HG02798 (cell line): Measurements from ENCODE around the gene NETO1.

ENCODE experiments used
- ATAC-seq: cut with Tn5 transposase; IDR thresholded peaks from one replicate; pipeline ENCODE4 v1.9.1; 2021; ENCODE audit warnings: mild to moderate bottlenecking; ENCODE audit not compliant: unreplicated experiment, poor library complexity

Gene NETO1, protein sequence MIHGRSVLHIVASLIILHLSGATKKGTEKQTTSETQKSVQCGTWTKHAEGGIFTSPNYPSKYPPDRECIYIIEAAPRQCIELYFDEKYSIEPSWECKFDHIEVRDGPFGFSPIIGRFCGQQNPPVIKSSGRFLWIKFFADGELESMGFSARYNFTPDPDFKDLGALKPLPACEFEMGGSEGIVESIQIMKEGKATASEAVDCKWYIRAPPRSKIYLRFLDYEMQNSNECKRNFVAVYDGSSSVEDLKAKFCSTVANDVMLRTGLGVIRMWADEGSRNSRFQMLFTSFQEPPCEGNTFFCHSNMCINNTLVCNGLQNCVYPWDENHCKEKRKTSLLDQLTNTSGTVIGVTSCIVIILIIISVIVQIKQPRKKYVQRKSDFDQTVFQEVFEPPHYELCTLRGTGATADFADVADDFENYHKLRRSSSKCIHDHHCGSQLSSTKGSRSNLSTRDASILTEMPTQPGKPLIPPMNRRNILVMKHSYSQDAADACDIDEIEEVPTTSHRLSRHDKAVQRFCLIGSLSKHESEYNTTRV

DNA sequence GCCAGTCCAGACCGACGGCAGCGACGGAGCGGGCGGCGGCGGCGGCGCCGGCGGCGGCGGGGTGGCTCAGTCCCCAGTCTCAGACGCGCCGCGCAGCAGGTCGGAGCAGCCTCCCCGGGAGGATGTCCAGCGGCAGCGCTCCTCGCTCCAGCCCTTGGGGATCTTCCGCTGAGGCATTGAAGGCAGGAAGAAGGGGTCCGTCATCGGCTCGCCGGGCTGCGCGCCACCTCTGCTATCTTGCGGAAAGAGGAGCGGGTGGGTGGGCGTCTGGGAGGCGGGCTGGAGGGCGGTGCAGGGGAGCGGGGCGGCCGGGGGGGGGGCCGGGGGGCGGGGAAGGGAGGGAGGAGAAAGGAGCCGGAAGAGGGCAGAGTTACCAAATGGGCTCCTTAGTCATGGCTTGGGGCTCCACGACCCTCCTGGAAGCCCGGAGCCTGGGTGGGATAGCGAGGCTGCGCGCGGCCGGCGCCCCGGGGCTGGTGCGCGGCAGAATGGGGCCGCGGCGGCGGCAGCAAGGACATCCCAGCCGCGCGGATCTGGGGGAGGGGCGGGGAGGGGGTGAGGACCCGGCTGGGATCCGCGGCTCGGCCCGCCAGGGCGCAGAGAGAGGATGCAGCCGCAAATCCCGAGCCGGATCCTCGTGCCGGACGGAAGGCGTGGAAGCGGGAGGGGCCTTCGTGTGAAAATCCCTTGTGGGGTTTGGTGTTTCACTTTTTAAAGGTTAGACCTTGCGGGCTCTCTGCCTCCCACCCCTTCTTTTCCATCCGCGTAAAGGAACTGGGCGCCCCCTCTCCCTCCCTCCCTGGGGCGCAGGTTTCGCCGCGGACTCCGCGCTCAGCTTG lies at the start of gene NETO1:
Gene NETO1 (minus strand): TSS at position 242 of the 839 bp plus-strand sequence. CDS start 696 bp downstream, outside the sequence.
- ATAC-seq, result peak; percentile 24

DNA sequence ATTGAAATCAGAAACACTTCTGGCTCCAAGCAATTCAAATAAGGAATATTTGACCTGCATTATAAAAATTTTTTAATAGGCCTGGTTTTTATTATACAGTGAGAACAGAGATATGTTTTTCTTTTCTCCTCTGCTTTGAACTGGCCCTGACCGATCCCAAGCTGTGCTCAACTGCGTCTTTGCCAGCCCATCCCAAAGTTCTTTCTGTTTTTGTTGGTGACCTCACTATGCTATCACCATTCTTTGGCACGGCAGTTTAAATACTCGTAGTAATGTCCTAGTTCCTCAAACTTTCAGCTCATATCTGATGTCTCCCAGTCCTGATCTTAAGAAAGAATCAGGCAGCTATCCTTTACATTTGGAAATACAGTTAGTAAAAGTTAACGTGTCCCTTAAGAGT lies 42.3 kb upstream of the NETO1 start:
- ATAC-seq, result no peak

DNA sequence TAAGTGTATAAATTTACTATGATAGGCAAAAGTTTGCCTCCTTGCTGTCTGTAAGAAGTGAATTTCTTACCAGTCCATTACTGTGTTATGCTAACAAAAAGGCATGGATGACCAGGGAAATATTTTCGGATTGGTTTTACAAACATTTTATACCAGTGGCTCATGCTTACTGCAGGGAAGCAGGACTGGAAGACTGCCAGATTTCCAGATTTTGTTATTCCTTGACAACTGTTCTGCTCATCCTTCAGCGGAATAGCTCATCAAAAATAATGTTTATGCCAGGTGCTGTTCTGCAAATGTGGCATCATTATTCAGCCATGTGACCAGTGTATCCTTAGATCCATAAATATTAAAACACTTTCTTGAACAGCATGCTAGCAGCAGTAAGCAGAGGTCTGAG lies 40.4 kb upstream of the NETO1 start:
- no peak for ATAC-seq

DNA sequence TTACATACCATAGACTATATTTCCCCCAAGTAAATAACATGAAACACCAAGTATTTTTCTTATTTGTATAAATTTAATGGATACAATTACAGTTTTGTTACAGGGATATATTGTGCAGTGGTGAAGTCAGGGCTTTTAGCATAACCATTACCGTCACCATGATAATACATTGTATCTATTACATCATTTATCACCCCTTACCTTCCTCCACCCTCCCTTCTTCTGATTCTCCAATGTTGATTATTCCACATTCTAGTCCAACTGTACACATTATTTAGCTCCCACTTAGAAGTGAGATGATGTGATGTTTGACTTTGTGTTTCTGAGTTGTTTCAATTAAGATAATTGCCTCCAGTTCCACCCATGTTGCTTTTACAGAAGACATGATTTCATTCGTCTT lies 35.2 kb upstream of the NETO1 start:
- ATAC-seq, result no peak

DNA sequence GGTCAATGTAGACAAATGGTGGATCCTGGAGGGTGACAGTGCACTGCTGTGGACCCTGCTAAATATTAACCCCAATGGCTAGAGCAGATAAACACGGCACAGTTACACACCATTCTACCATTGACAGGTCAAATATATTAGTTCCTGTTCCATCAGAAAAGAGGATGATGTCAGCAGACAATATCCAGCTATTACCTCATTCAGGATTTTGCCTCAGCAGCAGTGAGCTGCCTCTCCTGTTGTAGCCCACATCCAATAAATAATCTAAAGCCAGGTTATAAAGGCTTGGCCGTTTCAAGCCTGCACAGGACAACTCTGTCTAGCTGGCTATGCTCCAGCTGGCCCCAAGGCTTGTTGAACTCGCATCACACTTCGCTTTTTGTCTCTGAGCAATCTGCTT lies 31.6 kb upstream of the NETO1 start:
- ATAC-seq, result no peak

DNA sequence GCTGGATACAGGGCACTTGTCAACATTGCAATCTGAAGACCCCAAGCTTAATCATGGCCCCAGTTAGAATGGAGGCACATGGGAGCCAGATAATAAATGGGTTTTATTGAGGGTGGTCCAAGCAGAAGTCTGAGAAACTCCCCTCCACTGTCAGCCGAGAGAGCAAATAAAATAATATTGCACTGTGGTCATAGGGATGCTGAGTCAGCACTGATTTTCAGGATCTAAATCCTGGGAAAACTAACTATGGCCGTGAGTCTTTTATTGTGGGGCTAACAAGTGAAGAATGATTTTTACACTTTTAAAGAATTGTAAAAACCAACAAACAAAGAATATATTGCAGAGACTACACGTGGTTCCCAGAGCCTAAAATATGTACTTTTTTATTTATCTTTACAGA lies 31.1 kb upstream of the NETO1 start:
- no peak for ATAC-seq

DNA sequence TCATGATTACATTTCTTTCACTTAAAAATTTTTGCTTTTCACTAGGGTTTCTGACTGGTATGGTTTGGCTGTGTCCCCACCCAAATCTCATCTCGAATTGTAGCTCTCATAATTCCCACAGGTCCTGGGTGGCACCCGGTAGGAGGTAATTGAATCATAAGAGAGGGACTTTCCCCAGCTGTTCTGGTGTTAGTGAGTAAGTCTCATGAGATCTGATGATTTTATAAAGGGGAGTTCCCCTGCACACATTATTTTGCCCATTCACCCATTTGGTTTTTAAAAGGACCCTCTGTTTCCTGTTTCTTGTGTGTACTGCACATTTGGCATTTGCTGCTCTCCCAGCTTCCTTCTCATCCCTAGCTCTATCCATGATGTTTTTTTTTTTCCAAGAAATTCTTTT lies 27.8 kb upstream of the NETO1 start:
- ATAC-seq, result no peak

DNA sequence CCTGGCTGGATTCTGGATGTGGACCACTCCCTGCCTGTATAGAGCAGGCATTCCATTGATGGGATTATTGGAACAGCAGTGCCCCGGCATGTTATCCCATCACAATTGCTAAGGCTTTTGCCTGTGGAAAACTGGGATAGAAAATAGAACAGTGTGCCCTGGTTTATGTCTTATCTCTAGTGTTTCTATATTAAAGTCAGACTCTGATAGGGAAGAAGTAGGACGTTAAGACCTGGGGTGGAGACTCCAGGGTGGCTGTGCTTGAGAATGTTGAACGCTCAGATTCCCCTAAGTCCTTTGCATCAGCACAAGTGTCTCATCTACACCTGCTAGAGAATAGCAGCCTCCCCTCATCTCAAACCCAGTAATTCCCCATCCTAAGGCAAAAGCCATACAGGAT lies 10.8 kb upstream of the NETO1 start:
- no peak for ATAC-seq

DNA sequence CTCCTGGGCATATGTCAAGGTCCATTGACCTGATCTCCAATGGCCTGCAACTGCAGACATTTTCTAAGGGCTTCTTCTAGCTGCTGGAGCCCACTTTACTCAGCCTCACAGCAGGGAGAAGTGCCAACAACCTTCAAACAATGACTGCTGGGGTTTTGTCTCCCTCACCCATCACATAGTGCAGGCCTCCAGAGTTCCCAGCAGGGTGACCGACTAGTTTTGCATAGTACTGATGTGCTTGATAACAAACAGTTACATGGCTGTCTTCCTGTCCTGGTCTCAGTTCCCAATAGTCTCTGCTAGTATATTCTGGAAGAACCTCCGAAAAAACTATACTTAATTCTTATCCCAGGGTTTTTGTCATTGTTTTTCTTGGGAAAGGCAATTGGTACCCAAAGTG lies 10.4 kb upstream of the NETO1 start:
- no peak for ATAC-seq

DNA sequence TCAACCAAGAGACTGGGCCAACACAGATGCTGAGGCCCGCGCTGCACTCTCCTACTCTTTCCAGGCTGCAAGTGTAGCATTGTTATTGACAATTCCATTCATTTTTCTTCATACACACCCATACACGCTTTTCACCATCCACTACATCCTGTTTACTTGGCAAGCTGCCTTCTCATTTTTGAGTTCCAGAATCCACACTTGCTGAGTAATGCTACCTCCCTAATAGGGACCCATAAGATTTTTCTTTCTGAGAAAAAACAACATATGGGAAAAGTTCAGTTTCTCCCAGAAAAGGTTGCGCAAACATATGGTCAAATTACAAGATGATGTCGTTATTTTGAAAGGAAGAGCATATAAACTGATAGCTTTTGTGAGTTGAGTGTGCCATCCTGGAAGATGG lies 3.3 kb upstream of the NETO1 start:
- no peak for ATAC-seq

DNA sequence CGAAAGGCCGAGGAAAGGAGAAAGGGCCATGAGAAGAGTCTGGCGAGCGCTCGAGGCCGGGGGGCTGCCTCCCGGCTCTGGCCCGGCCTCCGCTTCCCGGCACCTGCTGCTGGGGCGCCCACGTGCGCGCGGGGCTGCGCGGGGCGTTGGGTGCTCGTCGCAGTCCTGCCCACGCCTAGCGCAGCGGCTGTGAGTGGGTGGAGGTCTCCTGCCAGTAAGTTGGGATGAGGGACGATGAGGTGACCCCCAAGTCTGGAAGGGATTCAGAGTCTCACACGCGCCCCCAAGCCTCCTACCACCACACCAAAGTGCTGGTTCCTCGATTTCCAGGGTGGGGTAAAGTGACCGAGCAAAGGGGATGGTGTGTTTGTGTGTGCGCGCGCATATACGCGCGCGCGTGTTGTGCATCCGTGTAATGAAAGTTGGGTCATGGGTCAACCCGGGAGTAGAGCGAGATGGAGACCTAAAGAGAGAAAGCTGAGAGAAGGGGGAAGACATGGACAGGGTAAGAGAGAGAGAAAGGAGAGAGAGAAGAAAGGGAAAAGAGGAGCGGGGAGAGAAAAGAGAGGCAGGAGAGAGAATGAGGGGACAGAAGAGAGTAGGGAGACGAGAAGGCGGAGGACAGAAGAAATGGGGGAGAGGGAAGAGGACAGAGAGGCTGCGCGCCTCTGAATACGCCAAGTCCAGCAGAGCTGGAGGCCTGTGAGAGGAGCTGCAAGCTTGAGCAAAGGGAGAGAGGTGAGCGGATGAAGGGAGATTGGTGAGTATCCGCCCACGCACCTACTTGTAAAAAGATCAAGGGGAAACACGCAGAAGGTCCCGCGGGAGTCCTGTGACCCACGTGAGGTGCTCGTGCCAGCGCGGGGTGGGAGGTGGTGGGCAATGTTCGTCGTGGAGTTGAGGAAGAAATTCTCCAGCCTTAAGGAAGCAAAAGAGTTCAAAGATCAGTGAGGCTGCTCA lies 1.7 kb upstream of the NETO1 start:
- peak; percentile 29 for ATAC-seq

DNA sequence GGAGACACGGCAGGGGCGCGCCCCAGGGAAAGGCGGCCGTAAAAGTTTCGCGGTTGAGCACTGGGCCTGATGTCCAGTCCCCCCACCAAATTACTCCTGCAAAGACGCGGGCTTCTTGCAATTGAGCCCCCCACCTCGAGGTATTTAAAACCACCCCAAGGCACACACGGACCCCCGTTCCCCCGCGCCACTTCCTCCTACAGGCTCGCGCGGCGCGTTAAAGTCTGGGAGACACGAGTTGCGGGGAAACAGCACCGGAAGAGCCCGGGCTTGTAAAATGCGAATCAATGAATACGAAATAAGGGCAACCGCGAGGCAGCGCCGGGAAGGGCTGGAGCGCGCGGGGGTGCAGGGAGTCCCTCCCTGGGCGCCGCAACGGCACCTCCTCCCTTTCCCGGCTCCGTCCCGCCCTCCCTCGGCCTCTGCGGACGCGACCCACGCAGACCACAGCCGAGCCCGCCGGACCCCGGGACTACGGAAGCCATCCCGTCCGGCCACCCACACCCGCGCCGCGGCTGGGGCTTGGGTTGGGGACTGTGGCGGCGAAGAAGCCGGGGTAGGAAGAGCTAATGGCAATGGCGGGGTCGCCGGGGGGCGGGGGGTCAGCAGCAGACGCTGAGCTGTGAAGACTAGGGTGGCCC lies 918 bp upstream of the NETO1 start:
- no peak for ATAC-seq

DNA sequence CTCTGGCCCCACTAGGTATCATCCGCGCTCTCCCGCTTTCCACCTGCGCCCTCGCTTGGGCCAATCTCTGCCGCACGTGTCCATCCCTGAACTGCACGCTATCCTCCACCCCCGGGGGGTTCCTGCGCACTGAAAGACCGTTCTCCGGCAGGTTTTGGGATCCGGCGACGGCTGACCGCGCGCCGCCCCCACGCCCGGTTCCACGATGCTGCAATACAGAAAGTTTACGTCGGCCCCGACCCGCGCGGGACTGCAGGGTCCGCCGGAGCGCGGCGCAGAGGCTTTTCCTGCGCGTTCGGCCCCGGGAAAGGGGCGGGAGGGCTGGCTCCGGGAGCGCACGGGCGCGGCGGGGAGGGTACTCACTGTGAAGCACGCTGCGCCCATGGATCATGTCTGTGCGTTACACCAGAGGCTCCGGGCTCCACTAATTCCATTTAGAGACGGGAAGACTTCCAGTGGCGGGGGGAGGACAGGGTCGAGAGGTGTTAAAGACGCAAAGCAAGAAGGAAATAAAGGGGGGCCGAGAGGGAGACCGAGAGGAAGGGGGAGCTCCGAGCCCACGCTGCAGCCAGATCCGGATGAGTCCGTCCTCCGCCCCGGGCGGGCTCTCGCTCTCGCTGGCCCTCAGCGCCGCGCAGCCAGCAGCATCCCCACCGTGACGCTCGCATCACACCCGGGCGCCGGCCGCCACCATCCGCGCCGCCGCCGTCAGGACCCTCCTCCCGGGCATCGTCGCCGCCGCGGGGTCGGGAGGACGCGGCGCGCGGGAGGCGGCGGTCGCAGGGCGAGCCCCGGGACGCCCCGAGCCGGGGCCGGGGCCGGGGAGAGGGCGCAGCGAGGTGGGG lies 664 bp downstream of the NETO1 start:
- ATAC-seq, result peak; percentile 25

DNA sequence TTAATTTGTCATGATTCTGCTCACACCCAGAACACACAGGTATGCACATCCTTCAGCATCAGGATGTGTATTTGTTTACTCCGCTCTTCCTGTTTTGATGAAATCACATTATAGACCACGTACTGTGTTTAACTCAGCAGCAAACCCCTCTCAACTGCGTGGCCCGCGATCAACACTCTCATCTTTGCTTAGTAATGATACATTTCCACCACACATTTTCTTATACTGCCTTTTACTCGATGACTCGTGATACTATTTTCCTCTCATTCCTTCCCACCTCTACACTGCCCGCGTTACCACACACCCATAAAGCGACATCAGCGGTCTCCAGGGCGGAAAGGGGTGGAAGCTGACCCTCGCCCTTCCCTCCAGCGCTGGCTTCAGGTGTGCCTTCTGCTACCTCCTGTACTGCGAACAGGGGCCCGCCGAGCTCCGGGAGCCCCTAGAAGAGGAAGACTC lies 1.3 kb downstream of the NETO1 start:
- ATAC-seq, result no peak

DNA sequence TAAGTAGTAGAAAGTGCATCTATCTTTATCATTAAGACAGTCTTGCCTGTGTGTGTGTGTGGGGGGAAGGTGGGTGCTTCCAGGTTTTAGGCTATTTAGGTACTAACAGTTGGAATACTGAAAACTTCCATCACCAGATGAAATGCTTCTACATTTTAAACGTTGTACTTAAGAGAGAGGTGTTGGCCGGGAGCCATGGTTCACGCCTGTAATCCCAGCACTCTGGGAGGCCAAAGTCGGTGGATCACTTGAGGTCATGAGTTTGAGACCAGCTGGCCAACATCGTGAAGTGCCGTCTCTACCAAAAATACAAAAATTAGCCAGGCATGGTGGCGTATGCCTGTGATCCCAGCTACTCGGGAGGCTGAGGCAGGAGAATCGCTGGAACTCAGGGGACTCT lies 4.0 kb downstream of the NETO1 start:
- no peak for ATAC-seq

DNA sequence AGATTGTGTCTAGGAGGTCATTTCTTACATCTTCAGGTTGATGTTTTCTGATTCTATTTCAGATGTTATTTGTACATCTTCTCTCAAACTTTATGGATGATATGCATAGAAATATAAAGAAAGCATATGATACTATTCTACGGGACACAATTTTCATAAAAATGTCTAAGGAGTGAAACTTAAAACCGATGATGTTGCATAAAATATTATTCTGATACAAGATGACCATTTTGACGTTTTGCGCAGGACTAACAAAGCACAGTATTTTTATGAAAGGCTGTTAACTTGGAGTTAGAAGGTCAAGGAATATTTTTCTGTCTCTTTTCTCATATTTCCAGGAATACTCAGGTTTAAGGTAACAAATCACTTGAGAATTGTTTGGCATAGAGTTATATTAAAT lies 8.7 kb downstream of the NETO1 start:
- ATAC-seq, result no peak

DNA sequence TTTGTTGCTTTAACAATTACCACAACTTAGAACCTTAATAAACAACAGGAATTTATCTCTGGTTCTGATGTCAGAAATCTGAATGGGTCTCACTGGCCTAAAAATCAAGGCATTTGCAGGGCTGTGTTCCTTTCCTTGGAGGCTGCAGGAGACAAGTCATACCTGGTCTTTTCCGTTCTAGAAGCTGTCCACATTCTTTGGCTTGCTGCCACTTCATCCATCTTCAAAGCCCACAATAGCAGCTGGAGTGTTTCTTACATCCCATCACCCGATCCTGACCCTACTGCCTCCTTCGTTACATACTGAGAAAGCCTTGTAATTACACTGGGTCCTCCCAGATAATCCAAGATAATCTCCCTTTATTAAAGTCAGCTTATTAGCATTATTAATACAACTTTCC lies 18.1 kb downstream of the NETO1 start:
- ATAC-seq, result no peak

DNA sequence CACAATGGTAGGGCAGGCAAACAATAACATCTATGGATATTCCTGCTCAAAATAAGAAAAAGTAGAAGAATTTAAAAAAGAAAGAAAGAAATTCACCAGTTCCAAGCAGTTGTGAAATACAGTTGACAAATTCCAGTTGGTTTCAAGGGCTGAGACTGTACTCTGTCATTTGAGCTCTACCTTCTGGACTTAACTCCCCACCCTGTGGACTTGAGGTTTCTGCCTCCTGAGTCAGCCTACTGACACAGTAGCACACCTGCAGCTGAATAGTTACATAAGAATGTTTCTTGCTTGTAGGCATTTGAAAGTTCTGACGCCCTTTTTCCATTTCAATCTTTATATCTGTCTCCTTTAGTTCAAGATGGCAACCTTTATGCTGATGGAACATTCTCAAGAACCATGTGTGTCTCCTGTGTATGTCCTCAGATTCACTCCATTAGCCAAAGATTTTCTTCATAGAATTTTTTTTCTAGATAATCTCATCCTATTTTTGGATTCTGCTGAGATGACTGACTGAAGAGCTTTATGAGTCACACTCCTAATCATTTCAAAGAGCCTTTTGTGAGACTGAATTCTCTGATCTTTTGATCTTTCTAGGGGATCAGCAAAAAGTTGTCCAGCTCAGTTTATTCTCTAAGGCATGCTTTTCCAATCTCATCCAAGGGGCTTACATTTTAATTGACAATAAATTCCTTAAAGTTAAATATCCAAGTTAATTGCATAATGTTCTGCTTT lies 19.1 kb downstream of the NETO1 start:
- no peak for ATAC-seq
